GM12878 (cell line): ENCODE measurements around the gene LAMB4. TPM values are rescaled to one million over a fixed set of nuclear protein-coding genes. Genes with fewer than 3 reads are reported as not detected.

Experiments
- ATAC-seq: fragments of 200-7000 bp; cut with Tn5 transposase; 3 replicates; pipeline ENCODE4 v1.9.1; 2020; ENCODE audit warnings: mild to moderate bottlenecking, moderate library complexity
- BruUV-seq: library from RNA; stranded (reverse); fragments of 400-500 nt; replicated peaks from 2 replicates; lab custom pipeline; 2021; lab: Mats Ljungman, UMichigan
- CTCF ChIA-PET: fragments of 300-600 bp; sonication (Branson Sonifier 250); formaldehyde crosslinking; extraction: SDS; loops from one replicate; lab custom pipeline; 2021; ENCODE audit warnings: inconsistent platforms; lab: Yijun Ruan, JAX
- POLR2A ChIA-PET: fragments of 350-600 bp; formaldehyde crosslinking; extraction: SDS; loops from one replicate; lab custom pipeline; 2021; ENCODE audit warnings: inconsistent platforms; lab: Charles Lee
- RAD21 ChIA-PET: fragments of 300-600 bp; sonication (Branson Sonifier 250); formaldehyde crosslinking; loops from one replicate; lab custom pipeline; 2023; ENCODE audit warnings: antibody characterized with exemption; ENCODE audit not compliant: unreplicated experiment; lab: Charles Lee
- SMC1A ChIA-PET: fragments of 300-600 bp; sonication (Branson Sonifier 250); formaldehyde crosslinking; loops from one replicate; lab custom pipeline; 2023; ENCODE audit not compliant: unreplicated experiment, uncharacterized antibody; lab: Charles Lee
- DNase-seq: peaks from one replicate; pipeline ENCODE4 v3.0.0-alpha.2; 2011; ENCODE audit warnings: low read depth, low spot score
- FAIRE-seq: peaks from 3 replicates; lab custom pipeline; 2011; peaks lifted over from hg19 to GRCh38; lab: Jason Lieb, UNC
- H2AFZ ChIP-seq: 2 replicates; pipeline ENCODE4 v1.6.0; 2011; ENCODE audit warnings: low read depth, low read length, control low read depth; ENCODE audit not compliant: control insufficient read depth
- H3K27ac ChIP-seq: 2 replicates; pipeline ENCODE4 v1.5.1; 2011; ENCODE audit warnings: control low read depth; ENCODE audit not compliant: control insufficient read depth, insufficient read depth
- H3K27me3 ChIP-seq, 2 experiments: replicated peaks in 1 of 2; 2 replicates each; pipeline versions ENCODE4 v1.6.0 to v1.6.1; 2011; ENCODE audit warnings: low read length in 1 of 2; ENCODE audit not compliant: control insufficient read depth in 2 of 2, insufficient read depth in 2 of 2
- H3K36me3 ChIP-seq, 2 experiments: 2 replicates each; pipeline ENCODE4 v1.5.1; 2011; ENCODE audit warnings: low read length in 1 of 2; ENCODE audit not compliant: control insufficient read depth in 2 of 2, insufficient read depth in 2 of 2
- H3K4me1 ChIP-seq: 2 replicates; pipeline ENCODE4 v1.6.1; 2011; ENCODE audit warnings: mild to moderate bottlenecking, low read length, moderate library complexity, mixed read lengths; ENCODE audit not compliant: control insufficient read depth, insufficient read depth
- H3K4me2 ChIP-seq: 2 replicates; pipeline ENCODE4 v1.6.0; 2011; ENCODE audit warnings: control low read depth; ENCODE audit not compliant: control insufficient read depth, insufficient read depth
- H3K4me3 ChIP-seq: fragments of 200-600 bp; sonication (generic); 2 replicates; pipeline ENCODE4 v1.5.1; 2016
- H3K79me2 ChIP-seq: 2 replicates; pipeline ENCODE4 v1.6.0; 2011; ENCODE audit warnings: low read length; ENCODE audit not compliant: control insufficient read depth, insufficient read depth
- H3K9ac ChIP-seq: 2 replicates; pipeline ENCODE4 v1.8.0; 2011; ENCODE audit warnings: low read length, control low read depth, mixed read lengths; ENCODE audit not compliant: control insufficient read depth, insufficient read depth
- H3K9me3 ChIP-seq: replicated peaks from 3 replicates; pipeline ENCODE4 v1.5.1; 2011; ENCODE audit warnings: mild to moderate bottlenecking, low read length; ENCODE audit not compliant: control insufficient read depth, insufficient read depth
- H4K20me1 ChIP-seq: 2 replicates; pipeline ENCODE4 v1.6.0; 2011; ENCODE audit not compliant: control insufficient read depth, insufficient read depth
- ATF2 ChIP-seq: IDR thresholded peaks from 2 replicates; pipeline ENCODE4 v1.6.1; 2012; ENCODE audit warnings: low read length, inconsistent platforms
- CBX3 ChIP-seq: fragments of 200-600 bp; sonication (generic); IDR thresholded peaks from 2 replicates; pipeline ENCODE4 v1.6.1; 2016; ENCODE audit warnings: low read depth, borderline replicate concordance
- EED ChIP-seq: sonication (generic); IDR thresholded peaks from 2 replicates; pipeline ENCODE4 v1.6.1; 2016; ENCODE audit warnings: antibody characterized with exemption, low read depth
- EGR1 ChIP-seq, 2 experiments: IDR thresholded peaks; 1 replicate in 1 of 2; 2 replicates in 1 of 2; pipeline ENCODE4 v1.6.1; 2011 to 2012; ENCODE audit warnings: low read depth in 2 of 2, low read length in 2 of 2, borderline replicate concordance in 1 of 2, mild to moderate bottlenecking in 1 of 2, moderate library complexity in 1 of 2
- IRF3 ChIP-seq: fragments of 450-650 bp; IDR thresholded peaks from 2 replicates; pipeline ENCODE4 v1.6.1; 2014; ENCODE audit warnings: mild to moderate bottlenecking
- LARP7 ChIP-seq: fragments of 450-650 bp; IDR thresholded peaks from 2 replicates; pipeline ENCODE4 v1.6.1; 2017; ENCODE audit warnings: mild to moderate bottlenecking
- MXI1 ChIP-seq: fragments of 150-350 bp; IDR thresholded peaks from 2 replicates; pipeline ENCODE4 v1.6.1; 2011; ENCODE audit warnings: low read depth, mild to moderate bottlenecking, inconsistent platforms, low read length, improper control_type of control experiment
- NKRF ChIP-seq: fragments of 450-650 bp; conservative IDR thresholded peaks from 2 replicates; pipeline ENCODE4 v1.6.1; 2017; ENCODE audit warnings: mild to moderate bottlenecking, moderate library complexity
- RAD51 ChIP-seq: fragments of 450-650 bp; IDR thresholded peaks from 2 replicates; pipeline ENCODE4 v1.6.1; 2016; ENCODE audit warnings: moderate library complexity, mild to moderate bottlenecking, inconsistent platforms
- SMC3 ChIP-seq: IDR thresholded peaks from 2 replicates; pipeline ENCODE4 v1.6.1; 2011; ENCODE audit warnings: low read length, improper control_type of control experiment, borderline replicate concordance
- STAT1 ChIP-seq: fragments of 450-650 bp; conservative IDR thresholded peaks from 2 replicates; pipeline ENCODE4 v1.6.1; 2014; ENCODE audit warnings: antibody characterized with exemption, mild to moderate bottlenecking
- TCF3 ChIP-seq: IDR thresholded peaks from 2 replicates; pipeline ENCODE4 v1.6.1; 2012; ENCODE audit warnings: low read depth, mild to moderate bottlenecking, low read length, borderline replicate concordance; ENCODE audit not compliant: insufficient read depth
- ZZZ3 ChIP-seq: IDR thresholded peaks from 2 replicates; pipeline ENCODE4 v1.6.1; 2011; ENCODE audit warnings: low read depth; ENCODE audit not compliant: control insufficient read depth, insufficient read length
- WGBS: methylation state at CpG from one replicate; pipeline ENCODE4 v1.1.6; 2016; ENCODE audit warnings: low lambda C conversion rate; ENCODE audit not compliant: insufficient replicate concordance, insufficient coverage; ENCODE audit errors: missing lambda C conversion rate; 5-methylcytosine and 5-hydroxymethylcytosine counted together
- in situ Hi-C: fragments of 300-500 bp; cut with MboI; formaldehyde crosslinking; loops from 9 replicates; pipeline ENCODE4 v1.14.3; 2018; ENCODE audit warnings: mixed read lengths
- intact Hi-C: fragments of 100-400 bp; cut with micrococcal nuclease; formaldehyde crosslinking; loops from one replicate; pipeline ENCODE4 v1.14.2; 2022; ENCODE audit not compliant: unreplicated experiment
- polyA plus RNA-seq, 11 experiments: library from polyadenylated mRNA; depleted of rRNA in 4 of 11; unstranded in 6 of 11; stranded (reverse) in 5 of 11; fragments of >200 nt; fragmentation: Nextera tagmentation in 4 of 11; fragmentation: Illumina TruSeq in 1 of 11; extraction: Ambion mirVana in 4 of 11; extraction: Trizol in 1 of 11; gene quantifications; 1 replicate in 1 of 11; 2 replicates in 10 of 11; pipeline versions ENCODE4 v1.2.1 to v1.2.3, GENCODE V29; 2011 to 2016; ENCODE audit warnings: inconsistent platforms in 2 of 11, missing spikeins in 2 of 11, low read depth in 1 of 11
- total RNA-seq, 4 experiments: library from RNA; depleted of rRNA in 3 of 4; stranded (reverse); fragments of >200 nt in 3 of 4; fragmentation: Illumina TruSeq in 1 of 4; extraction: Trizol in 1 of 4; gene quantifications; 2 replicates each; pipeline versions ENCODE4 v1.2.1 to v1.2.3, GENCODE V29; 2013 to 2021

LAMB4 gene
- total and polyA plus RNA-seq, 10 of the 15 experiments (the other 5 are each of a cell fraction or from before 2014, with no cell fraction given): 0.04 to 0.06 TPM; not detected in 8

- Histone ChIP-seq H3K4me1 (peaks cover 3% of the 10 kb centered on the region; the same call in 1 of the 2 replicates), H3K27ac (no peak overlapping the region), H3K4me3 (no peak overlapping the region), H3K4me2 (no peak overlapping the region), H3K9me3 (no peaks in the 10 kb centered on the region; the same call in 2 of the 3 replicates), H4K20me1 (no peaks in the 10 kb centered on the region), H3K9ac (no peak overlapping the region), H3K27me3 (0 out of 4 replicates have a peak, but pooled peaks cover 0 to 3% of the 10 kb centered on the region in 2 experiments), H2AFZ (no peak overlapping the region), H3K79me2 (no peaks in the 10 kb centered on the region), H3K36me3 (no peaks in the 10 kb centered on the region)
- in situ Hi-C loops: no loop called here
- ChIA-PET POLR2A (interaction anchor here (1.1 to 1.2 kb wide), 2 partner anchors 12 to 17 kb away, joined by 3 to 4 read pairs; no protein-coding TSS in a partner anchor), CTCF (interaction anchor here (0.6 to 1.5 kb wide), 2 partner anchors 18 to 20 kb away, joined by 3 to 7 read pairs; no protein-coding TSS in a partner anchor), RAD21 (interaction anchor here (1.2 to 8.2 kb wide), 2 partner anchors 9 to 16 kb away, joined by 3 to 65 read pairs; no protein-coding TSS in a partner anchor), SMC1A (interaction anchor here (1.1 to 10.3 kb wide), 4 partner anchors 9 to 16 kb away, joined by 3 to 122 read pairs (median 11); no protein-coding TSS in a partner anchor)
- FAIRE-seq (no peak), DNase-seq (no peak), ATAC-seq (no peak)
- intact Hi-C loops: no loop called here
- 60% methylated on average over 7 of the region's 7 CpGs for WGBS
- no TSS peak for BruUV-seq
- TF ChIP-seq ATF2 (no peak), IRF3 (no peak), NKRF (no peak), EED (no peak), LARP7 (no peak), RAD51 (no peak), TCF3 (no peak), EGR1 (IDR thresholded peaks at IDR 0.05; ENCODE audit: borderline replicate concordance in 1 of 2, low read depth in 2 of 2, low read length in 2 of 2) (no peak), MXI1 (no peak), STAT1 (no peak), CBX3 (no peak), ZZZ3 (no peak), SMC3 (no peak)
These were observed 869 bp downstream of the LAMB4 start for GRCh38 chr7:108129018-108129965.
